Hepatocyte (in vitro differentiated cells): Measurements from ENCODE around the gene TMEM117.

Source experiments
- EZH2 ChIP-seq: fragments of 200-600 bp; sonication (generic); IDR thresholded peaks from 2 replicates; pipeline ENCODE4 v1.6.1; 2016; ENCODE audit warnings: antibody characterized with exemption, mild to moderate bottlenecking, borderline replicate concordance
- EZH2phosphoT487 ChIP-seq: fragments of 200-600 bp; sonication (generic); IDR thresholded peaks from one replicate; pipeline ENCODE4 v1.6.1; 2018; ENCODE audit warnings: antibody characterized with exemption, mild to moderate bottlenecking, low read depth, moderate library complexity; ENCODE audit not compliant: unreplicated experiment, severe bottlenecking
- TF ChIP-seq, protein P1 (sequence below): fragments of 200-600 bp; sonication (generic); IDR thresholded peaks from 2 replicates; pipeline ENCODE4 v1.5.1; 2016; ENCODE audit warnings: antibody characterized with exemption, mild to moderate bottlenecking; ENCODE audit not compliant: poor library complexity

DNA sequence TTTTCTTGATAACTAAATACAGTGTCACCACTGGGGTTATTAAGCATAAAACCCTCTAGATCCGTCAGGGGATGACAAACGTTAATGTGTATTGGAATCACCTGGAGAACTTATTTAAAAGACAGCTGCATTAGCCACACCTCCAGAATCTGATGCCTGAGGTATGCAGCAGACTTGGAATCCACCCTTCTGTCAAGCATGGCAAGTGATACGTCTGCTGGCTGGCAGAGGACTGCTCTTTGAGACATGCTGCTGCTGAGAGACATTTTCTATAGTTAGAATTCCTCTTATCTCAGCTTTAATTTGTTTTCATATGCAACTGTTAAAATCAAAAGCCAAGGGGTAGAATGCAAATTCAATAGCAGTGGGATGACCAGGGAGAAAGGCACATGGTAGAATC is 544.0 kb downstream of the TMEM117 start:
- TF ChIP-seq EZH2 (no peak), EZH2phosphoT487 (no peak)
- TF ChIP-seq, protein P1, sequence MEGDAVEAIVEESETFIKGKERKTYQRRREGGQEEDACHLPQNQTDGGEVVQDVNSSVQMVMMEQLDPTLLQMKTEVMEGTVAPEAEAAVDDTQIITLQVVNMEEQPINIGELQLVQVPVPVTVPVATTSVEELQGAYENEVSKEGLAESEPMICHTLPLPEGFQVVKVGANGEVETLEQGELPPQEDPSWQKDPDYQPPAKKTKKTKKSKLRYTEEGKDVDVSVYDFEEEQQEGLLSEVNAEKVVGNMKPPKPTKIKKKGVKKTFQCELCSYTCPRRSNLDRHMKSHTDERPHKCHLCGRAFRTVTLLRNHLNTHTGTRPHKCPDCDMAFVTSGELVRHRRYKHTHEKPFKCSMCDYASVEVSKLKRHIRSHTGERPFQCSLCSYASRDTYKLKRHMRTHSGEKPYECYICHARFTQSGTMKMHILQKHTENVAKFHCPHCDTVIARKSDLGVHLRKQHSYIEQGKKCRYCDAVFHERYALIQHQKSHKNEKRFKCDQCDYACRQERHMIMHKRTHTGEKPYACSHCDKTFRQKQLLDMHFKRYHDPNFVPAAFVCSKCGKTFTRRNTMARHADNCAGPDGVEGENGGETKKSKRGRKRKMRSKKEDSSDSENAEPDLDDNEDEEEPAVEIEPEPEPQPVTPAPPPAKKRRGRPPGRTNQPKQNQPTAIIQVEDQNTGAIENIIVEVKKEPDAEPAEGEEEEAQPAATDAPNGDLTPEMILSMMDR = no peak
